Fibroblast of lung (primary cell): ENCODE data around the gene PFKFB3. TPM values are rescaled to one million over a fixed set of nuclear protein-coding genes. Genes with fewer than 3 reads are reported as not detected.

Source experiments
- DNase-seq, 2 donors: peaks; one replicate each; pipeline versions ENCODE4 v3.0.0 to v3.0.0-alpha.2; 2010; ENCODE audit warnings: low read depth in 2 of 2
- H2AFZ ChIP-seq: 2 replicates; pipeline ENCODE4 v1.5.1; 2012; ENCODE audit warnings: low read length, control low read depth, inconsistent platforms
- H3K27ac ChIP-seq: 2 replicates; pipeline ENCODE4 v1.5.1; 2011; ENCODE audit warnings: low read length, control low read depth; ENCODE audit not compliant: insufficient read depth
- H3K27me3 ChIP-seq: 2 replicates; pipeline ENCODE4 v1.5.1; 2011; ENCODE audit warnings: mild to moderate bottlenecking, low read length; ENCODE audit not compliant: control insufficient read depth, insufficient read depth
- H3K36me3 ChIP-seq: 2 replicates; pipeline ENCODE4 v1.5.1; 2011; ENCODE audit warnings: low read length; ENCODE audit not compliant: control insufficient read depth, insufficient read depth
- H3K4me1 ChIP-seq: 2 replicates; pipeline ENCODE4 v1.5.1; 2011; ENCODE audit warnings: low read length; ENCODE audit not compliant: control insufficient read depth, insufficient read depth; ENCODE audit errors: extremely low read depth
- H3K4me2 ChIP-seq: 2 replicates; pipeline ENCODE4 v1.5.1; 2011; ENCODE audit warnings: low read length, control low read depth; ENCODE audit not compliant: insufficient read depth; ENCODE audit errors: extremely low read depth
- H3K4me3 ChIP-seq, 4 experiments: fragments of 200-600 bp in 1 of 4; sonication (generic) in 1 of 4; replicated peaks in 1 of 4; 2 replicates each; pipeline ENCODE4 v1.5.1; 2011 to 2016; ENCODE audit warnings: low read length in 4 of 4, low read depth in 3 of 4, mild to moderate bottlenecking in 3 of 4, control low read depth in 2 of 4, inconsistent platforms in 1 of 4, mixed read lengths in 1 of 4; ENCODE audit not compliant: insufficient read depth in 1 of 4; ENCODE audit errors: control extremely low read depth in 1 of 4
- H3K79me2 ChIP-seq: 2 replicates; pipeline ENCODE4 v1.5.1; 2012; ENCODE audit warnings: mild to moderate bottlenecking, low read length, inconsistent platforms; ENCODE audit not compliant: control insufficient read depth, insufficient read depth
- H3K9ac ChIP-seq: 2 replicates; pipeline ENCODE4 v1.5.1; 2011; ENCODE audit warnings: mild to moderate bottlenecking, low read length, control low read depth; ENCODE audit not compliant: insufficient read depth
- H3K9me3 ChIP-seq: 2 replicates; pipeline ENCODE4 v1.5.1; 2012; ENCODE audit warnings: low read depth, low read length; ENCODE audit not compliant: control insufficient read depth, insufficient read depth
- H4K20me1 ChIP-seq: 2 replicates; pipeline ENCODE4 v1.5.1; 2011; ENCODE audit warnings: low read length; ENCODE audit not compliant: control insufficient read depth, insufficient read depth; ENCODE audit errors: extremely low read depth
- CTCF ChIP-seq, 2 donors: IDR thresholded peaks in 1 of 2; conservative IDR thresholded peaks in 1 of 2; 1 replicate in 1 of 2; 2 replicates in 1 of 2; pipeline ENCODE4 v1.5.1; 2011 to 2012; ENCODE audit warnings: low read length in 2 of 2, control low read depth in 1 of 2, inconsistent platforms in 1 of 2, low read depth in 1 of 2, mild to moderate bottlenecking in 1 of 2
- EZH2 ChIP-seq: IDR thresholded peaks from 2 replicates; pipeline ENCODE4 v1.5.1; 2012; ENCODE audit warnings: low read length, control low read depth, mild to moderate bottlenecking; ENCODE audit errors: missing control alignments
- polyA plus RNA-seq, 2 donors: library from polyadenylated mRNA; depleted of rRNA in 1 of 2; stranded (reverse) in 1 of 2; unstranded in 1 of 2; fragments of >200 nt; gene quantifications; 2 replicates each; pipeline ENCODE4 v1.2.1, GENCODE V29; 2011 to 2012; ENCODE audit warnings: missing spikeins in 1 of 2
- total RNA-seq: library from RNA; depleted of rRNA; stranded (reverse); fragments of >200 nt; gene quantifications from 2 replicates; pipeline ENCODE4 v1.2.1, GENCODE V29; 2014

Gene PFKFB3
- total and polyA plus RNA-seq, 2 donors (not counting 1 experiment from before 2014, with no cell fraction given), result 14.2 to 25.8 TPM

DNA sequence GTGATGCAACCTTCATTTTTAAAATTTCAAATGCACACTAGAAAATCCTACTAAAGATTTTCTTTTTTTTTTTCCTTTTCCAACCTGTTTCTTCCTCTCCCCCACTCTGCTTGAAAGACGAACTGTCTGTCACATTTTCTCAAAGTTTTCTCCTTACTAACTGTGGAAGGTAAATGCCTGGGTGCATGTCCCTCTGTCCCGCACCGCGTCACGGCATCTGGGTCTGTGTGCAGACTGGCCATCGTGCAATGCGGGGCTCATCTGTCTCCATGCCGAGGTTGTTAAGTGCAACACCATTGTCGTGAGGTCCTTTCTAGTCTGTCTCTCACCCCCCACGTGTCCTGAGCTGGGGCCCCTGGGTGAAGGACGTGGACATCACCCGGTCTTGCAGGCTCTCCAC, 28.4 kb downstream of the PFKFB3 start:
- H4K20me1 ChIP-seq, result no peaks in the 10 kb centered on the region
- H3K4me2 ChIP-seq, result no peak overlapping the region
- no peaks in the 10 kb centered on the region for H3K79me2 ChIP-seq
- no peak for TF ChIP-seq CTCF (conservative IDR thresholded peaks at IDR 0.05 in 1 of 2, IDR thresholded peaks at IDR 0.05 in 1 of 2; ENCODE audit: low read depth in 1 of 2, low read length in 2 of 2)
- no peak for TF ChIP-seq EZH2
- H3K9me3 ChIP-seq, result no peaks in the 10 kb centered on the region
- peaks cover 20% of the 10 kb centered on the region for H3K36me3 ChIP-seq
- no peak overlapping the region for H3K9ac ChIP-seq
- DNase-seq, result no peak
- H2AFZ ChIP-seq, result no peak overlapping the region
- H3K27me3 ChIP-seq, result no peaks in the 10 kb centered on the region
- no peak overlapping the region for H3K27ac ChIP-seq
- no peak overlapping the region for H3K4me3 ChIP-seq
- no peaks in the 10 kb centered on the region for H3K4me1 ChIP-seq

DNA sequence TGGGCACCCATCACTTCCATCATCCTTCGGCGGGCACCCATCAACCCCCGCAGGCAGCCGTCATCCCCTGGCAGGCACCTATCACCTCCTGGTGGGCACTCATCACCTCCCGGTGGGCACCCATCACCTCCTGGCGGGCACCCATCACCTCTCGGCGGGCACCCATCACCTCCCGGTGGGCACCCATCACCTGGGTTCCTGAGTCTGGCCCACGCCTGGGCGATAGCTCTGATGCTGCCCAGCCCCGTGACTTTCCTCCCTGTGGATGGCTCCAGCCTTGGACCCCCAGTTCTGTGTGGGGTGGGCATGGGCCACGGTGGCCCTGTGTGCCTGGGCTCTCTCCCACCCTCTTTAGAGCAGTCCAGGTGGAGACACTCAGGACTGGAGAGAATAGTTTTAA, 29.0 kb downstream of the PFKFB3 start:
- Histone ChIP-seq H3K4me2 (no peak overlapping the region), H3K4me1 (no peaks in the 10 kb centered on the region), H3K9me3 (no peaks in the 10 kb centered on the region), H3K27me3 (no peaks in the 10 kb centered on the region), H3K4me3 (no peak overlapping the region), H4K20me1 (no peaks in the 10 kb centered on the region), H3K36me3 (peaks cover 16% of the 10 kb centered on the region), H3K27ac (no peak overlapping the region), H3K79me2 (no peaks in the 10 kb centered on the region), H3K9ac (no peak overlapping the region), H2AFZ (no peak overlapping the region)
- DNase-seq, result no peak
- TF ChIP-seq EZH2 (no peak), CTCF (conservative IDR thresholded peaks at IDR 0.05 in 1 of 2, IDR thresholded peaks at IDR 0.05 in 1 of 2; ENCODE audit: low read depth in 1 of 2, low read length in 2 of 2) (no peak)

GRCh38 chr10:6232225-6232807, 29.6 kb downstream of the PFKFB3 start:
- H3K79me2 ChIP-seq, result no peaks in the 10 kb centered on the region
- H3K4me1 ChIP-seq, result no peaks in the 10 kb centered on the region
- peaks cover 19% of the 10 kb centered on the region for H3K36me3 ChIP-seq
- no peaks in the 10 kb centered on the region for H3K27me3 ChIP-seq
- no peak overlapping the region for H2AFZ ChIP-seq
- no peak overlapping the region for H3K27ac ChIP-seq
- H3K4me3 ChIP-seq, result no peak overlapping the region
- no peaks in the 10 kb centered on the region for H3K9me3 ChIP-seq
- DNase-seq, result no peak
- no peak overlapping the region for H3K9ac ChIP-seq
- H4K20me1 ChIP-seq, result no peaks in the 10 kb centered on the region
- TF ChIP-seq CTCF (conservative IDR thresholded peaks at IDR 0.05 in 1 of 2, IDR thresholded peaks at IDR 0.05 in 1 of 2; ENCODE audit: low read depth in 1 of 2, low read length in 2 of 2) (no peak), EZH2 (no peak)
- H3K4me2 ChIP-seq, result no peak overlapping the region
